GM19023 (cell line): ENCODE results near the gene KIF5C.

Experiments
- ATAC-seq: cut with Tn5 transposase; IDR thresholded peaks from one replicate; pipeline ENCODE4 v1.9.1; 2021; ENCODE audit warnings: mild to moderate bottlenecking, moderate library complexity; ENCODE audit not compliant: unreplicated experiment

KIF5C gene

GRCh38 chr2:148984449-148984848 lies 109.4 kb downstream of the KIF5C start:
- ATAC-seq = no peak

DNA sequence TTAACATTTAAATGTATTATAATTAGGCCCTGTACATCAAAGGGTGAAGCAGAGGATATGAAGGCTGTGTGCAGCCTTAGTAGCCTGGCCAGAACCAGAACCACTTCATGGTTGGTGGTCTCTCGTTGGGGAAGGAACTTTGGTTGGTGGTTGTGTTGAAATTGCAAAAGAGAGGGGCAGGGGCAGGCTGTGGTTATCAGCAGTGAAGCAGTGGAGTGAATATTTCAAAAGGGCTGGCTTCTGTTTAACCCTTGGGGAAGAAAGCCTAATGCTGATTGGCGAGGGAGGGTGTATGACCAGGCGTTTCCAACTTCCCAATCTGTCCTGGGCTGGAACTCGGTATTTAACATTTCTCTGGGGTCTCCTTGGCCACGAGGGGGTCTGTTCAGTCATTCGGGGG lies 112.3 kb downstream of the KIF5C start:
- ATAC-seq = no peak

- ATAC-seq = no peak
Observed at GRCh38 chr2:148988337-148988736, 113.3 kb downstream of the KIF5C start.

DNA sequence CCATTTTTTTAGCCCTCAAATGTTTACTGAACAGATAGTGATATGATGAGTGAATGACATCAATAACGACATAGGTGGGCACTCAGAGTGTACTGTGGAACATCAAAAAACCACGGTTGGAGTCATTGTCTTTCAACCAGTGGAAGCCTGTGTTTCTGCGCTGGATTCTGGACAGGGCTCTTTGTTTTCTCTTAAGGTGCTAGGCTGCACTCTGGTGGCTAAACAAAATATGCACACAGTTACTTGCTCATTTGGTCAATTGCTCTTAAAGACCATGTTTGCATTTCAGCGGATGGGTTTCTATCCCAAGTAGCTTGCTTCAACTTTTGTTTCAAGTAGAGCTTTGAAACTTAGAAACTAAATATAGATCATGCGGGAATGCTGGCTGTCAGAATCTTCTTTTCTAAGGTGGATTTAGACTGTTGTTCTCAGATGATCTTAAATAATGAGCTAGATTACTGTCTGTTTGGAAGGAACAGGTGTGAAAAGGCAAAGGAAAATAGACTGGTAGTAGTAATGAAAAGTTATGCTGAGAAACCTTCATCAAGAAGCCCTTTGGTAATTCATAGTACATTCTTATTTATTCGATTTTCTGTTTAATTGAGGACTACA lies 115.0 kb downstream of the KIF5C start:
- ATAC-seq = peak; percentile 87

DNA sequence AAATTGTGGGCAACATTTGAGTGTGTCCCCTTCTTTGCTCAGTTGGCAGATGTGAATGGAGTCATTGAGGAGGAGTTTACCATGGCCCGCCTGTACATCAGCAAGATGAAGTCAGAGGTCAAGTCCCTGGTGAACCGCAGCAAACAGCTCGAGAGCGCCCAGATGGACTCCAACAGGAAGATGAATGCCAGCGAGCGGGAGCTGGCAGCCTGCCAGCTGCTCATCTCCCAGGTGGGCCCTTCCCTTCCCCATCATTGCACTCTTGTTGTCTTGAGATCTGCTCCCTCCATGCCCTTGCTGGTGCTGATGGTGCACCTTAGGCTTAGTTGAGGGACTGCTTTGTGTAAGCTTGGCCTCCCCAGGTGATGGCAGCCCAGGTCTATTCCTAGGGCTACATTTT lies 115.9 kb downstream of the KIF5C start:
- no peak for ATAC-seq

- ATAC-seq = no peak
Observed at GRCh38 chr2:148992448-148992847, 117.4 kb downstream of the KIF5C start.

DNA sequence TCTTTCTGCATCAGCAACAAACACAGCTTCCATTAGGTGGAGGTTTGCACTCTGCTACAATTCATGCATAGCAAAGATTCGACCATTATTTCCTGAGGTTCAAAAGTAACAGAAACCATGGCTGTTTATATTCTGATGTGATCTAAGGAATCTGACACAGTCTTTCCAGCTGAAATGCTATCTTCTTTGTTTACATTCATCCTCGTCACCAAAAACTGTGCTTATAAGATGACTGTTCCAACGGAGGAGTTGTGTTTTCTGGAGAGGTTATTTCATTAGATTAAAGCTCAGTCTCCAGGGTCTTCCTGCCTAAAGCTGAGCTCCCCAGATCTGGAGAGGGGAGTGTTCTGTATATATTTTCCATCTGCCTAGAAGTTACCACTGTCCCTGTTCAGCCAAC lies 118.3 kb downstream of the KIF5C start:
- no peak for ATAC-seq

- no peak for ATAC-seq
Observed at GRCh38 chr2:148994341-148994740, 119.3 kb downstream of the KIF5C start.

GRCh38 chr2:148996805-148997204 lies 121.8 kb downstream of the KIF5C start:
- ATAC-seq = no peak

- no peak for ATAC-seq
Observed at GRCh38 chr2:148998165-148998830, 123.3 kb downstream of the KIF5C start.

DNA sequence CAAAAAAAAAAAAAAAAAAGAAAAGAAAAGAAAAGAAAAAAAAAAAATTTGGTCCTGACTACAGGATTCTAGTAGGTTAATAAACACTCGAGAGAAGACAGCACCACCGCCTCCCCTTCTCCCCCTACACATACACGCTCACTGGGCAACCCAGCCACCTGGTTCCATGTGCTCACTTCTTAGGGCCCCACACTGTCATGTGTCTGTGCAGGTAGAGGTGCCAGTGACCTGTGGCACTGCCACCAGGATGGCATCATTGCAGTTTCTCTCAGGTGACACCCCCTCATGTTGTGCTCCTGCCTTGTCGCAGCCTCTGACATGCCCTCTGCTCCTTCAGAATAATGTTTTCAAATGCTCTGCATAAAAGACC lies 123.8 kb downstream of the KIF5C start:
- ATAC-seq = no peak

DNA sequence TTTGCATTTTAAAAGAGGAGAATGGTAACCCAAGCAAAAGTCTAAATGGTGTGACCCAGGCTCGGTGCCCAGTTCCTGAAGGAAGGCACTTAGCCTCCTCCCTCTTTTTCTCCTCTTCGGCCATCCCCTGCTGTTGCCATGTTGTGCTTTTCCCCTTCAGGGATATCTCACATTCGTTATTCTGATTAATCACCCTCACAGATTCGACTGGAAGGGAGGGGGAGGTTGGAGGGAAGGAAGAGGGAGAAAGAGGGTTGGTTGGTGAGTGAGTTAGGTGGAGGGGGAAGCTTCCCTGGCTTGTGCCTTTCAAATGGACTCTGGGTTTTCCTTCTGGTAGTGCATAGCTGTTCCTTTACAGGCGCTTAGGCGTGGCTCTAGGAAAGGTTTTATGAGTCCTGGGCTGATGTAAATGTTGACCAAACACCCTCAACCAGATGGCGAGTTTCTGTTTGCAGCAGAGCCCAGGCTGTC lies 124.5 kb downstream of the KIF5C start:
- no peak for ATAC-seq

DNA sequence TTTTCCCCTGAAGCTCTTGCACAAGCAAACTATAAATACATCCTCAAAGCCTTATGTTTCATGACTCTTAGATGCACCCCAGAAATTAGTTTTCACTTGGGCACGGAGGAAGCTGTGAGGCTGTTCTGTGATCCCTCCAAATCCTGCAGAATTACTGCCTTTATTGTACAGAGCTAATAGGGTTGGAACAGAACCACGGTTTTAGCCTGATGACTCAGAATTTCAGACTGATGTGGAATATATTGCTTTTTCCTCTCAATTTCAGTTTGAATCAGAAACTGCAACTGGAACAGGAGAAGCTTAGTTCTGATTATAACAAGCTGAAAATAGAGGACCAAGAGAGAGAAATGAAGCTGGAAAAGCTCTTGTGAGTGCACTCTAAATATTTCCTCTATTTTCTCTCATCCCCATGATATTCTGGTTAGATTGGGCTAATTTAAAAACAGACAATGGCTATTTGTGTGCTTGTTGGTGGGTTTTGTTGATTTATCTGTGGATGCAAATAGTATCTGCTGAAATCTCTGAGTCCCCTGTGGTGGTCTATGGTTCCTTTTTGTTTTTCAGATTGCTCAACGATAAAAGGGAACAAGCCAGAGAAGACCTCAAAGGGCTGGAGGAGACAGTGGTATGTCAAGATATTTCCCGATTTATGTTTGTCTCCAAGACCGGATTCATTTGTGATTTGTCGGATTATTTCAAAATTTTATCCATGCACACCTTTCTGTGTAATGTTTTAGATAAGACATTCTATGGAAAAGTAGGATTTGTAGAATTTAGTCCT lies 125.3 kb downstream of the KIF5C start:
- no peak for ATAC-seq

- ATAC-seq = no peak
Observed at GRCh38 chr2:149001496-149001895, 126.5 kb downstream of the KIF5C start.

GRCh38 chr2:149002378-149002890 lies 127.4 kb downstream of the KIF5C start:
- no peak for ATAC-seq

- ATAC-seq = no peak
Observed at GRCh38 chr2:149002891-149003740, 128.1 kb downstream of the KIF5C start.

DNA sequence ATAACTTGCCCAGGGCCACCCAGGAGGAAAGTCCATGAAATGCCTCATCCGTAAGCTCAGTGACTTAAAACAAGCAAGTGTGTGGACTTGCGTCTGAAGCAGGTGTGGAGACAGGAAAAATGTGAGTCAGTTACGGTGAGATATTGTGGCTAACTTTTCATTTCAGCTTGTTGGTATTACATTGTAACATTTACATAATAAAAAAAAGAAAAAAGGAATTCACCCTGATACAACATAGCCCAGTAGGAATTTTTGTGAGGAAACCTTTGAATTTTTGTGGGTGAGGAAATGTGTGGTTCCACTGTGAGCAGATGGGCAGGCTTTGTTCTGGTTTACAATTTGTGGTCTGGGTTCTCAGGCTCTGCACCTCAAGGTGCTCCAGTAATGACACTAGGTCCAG lies 129.8 kb downstream of the KIF5C start:
- no peak for ATAC-seq

GRCh38 chr2:149005471-149006077 lies 130.5 kb downstream of the KIF5C start:
- no peak for ATAC-seq

DNA sequence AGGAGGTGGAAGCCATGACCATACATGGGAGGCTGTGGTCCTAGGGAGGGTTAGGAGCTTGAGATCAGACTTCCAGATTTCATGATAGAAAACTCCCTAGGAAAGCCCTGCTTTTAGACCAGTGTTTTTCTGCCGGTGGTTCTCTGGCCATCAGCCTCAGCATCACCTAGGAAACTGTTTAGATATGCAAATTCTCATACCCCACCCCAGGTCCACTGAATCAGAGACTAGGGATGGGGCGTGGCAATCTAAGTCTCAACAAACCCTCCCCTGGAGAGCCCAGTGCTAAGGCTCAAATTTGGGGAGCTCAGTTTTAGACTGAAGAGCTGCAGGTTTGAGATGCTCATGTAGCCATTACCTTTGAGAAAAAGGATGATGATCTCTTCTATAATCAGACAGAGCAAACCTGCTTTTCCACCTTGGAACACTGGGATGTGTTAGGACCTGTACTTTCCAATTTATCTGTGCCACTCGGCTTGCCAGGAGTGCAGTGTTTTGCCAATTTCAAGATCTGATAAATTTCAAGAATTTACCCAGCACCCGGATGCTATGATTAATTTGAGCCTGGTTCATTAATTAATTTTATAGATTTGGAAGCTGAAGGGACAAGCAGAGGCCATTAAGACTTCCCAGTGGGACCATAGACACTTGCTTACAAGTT lies 132.0 kb downstream of the KIF5C start:
- ATAC-seq = no peak

- ATAC-seq = no peak
Observed at GRCh38 chr2:149008381-149008780, 133.4 kb downstream of the KIF5C start.
